ENCODE results near the gene PDE4D.
A peak's percentile ranks its signal among the peaks of the same experiment; 100 is the strongest.
"Not testable (repeated sequence)": the region's sequence is repeated elsewhere in the genome, so short reads cannot be mapped to it uniquely, and the experiment has no call there.

Gene PDE4D

DNA sequence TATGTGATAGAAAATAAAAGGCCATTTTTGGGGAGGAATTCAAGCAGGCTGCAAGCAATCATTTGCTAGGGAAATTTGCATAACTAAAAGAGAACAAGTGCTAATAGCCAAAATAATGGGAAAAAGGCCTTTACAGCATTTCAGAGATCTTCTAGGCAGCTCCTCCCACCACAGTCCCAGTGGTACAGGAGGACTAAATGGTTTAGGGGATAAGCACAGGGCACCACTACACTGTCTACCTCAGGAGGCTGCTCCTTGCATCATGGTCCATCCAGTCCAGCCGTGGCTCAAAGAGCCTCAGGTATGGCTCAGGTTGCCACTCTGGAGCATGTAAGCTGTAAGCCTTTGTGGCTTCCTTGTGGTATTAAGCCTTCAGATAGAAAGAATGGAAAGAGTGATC is 485.6 kb downstream of the PDE4D start:
- H3K9me3 Mint-ChIP-seq: no peaks in the 10 kb centered on the region
- no peaks in the 10 kb centered on the region for H3K27me3 Mint-ChIP-seq (ENCODE audit: low read depth)
- H3K4me3 Mint-ChIP-seq: no peak overlapping the region
- no peaks in the 10 kb centered on the region for H3K36me3 Mint-ChIP-seq (ENCODE audit: low read depth)
- no peaks in the 10 kb centered on the region for H3K4me1 Mint-ChIP-seq (ENCODE audit: low read depth)
- H3K27ac Mint-ChIP-seq: no peak overlapping the region

DNA sequence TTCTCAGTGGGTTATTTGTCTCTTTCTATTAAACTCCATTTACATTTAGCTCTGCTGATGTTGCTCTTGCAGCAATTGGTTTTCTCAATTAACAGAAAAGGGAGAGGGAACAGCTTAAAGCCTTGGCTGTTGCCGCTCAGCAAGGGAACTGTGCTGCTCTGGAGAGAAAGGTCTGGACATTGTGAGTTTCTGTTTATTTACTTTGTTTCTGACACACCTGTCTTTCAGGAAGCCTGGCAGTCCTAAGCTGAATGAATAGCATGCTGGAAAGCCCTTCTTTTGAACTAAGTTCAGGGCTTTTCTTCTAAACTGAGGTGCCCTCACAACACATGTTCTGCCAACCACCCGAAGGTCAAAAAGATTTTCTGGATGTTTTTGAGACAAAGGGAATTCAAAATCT is 491.9 kb downstream of the PDE4D start:
- Mint-ChIP-seq H3K36me3 (ENCODE audit: low read depth) (no peaks in the 10 kb centered on the region), H3K27ac (no peak overlapping the region), H3K9me3 (no peaks in the 10 kb centered on the region), H3K4me1 (ENCODE audit: low read depth) (no peaks in the 10 kb centered on the region), H3K27me3 (ENCODE audit: low read depth) (peaks cover 4% of the 10 kb centered on the region), H3K4me3 (no peak overlapping the region)

DNA sequence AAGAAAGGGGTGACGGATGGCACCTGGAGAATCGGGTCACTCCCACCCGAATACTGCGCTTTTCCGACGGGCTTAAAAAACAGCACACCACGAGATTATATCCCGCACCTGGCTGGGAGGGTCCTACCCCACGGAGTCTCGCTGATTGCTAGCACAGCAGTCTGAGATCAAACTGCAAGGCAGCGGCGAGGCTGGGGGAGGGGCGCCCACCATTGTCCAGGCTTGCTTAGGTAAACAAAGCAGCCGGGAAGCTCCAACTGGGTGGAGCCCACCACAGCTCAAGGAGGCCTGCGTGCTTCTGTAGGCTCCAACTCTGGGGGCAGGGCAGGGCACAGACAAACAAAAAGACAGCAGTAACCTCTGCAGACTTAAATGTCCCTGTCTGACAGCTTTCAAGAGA is 498.6 kb downstream of the PDE4D start:
- H3K9me3 Mint-ChIP-seq; H3K4me1 Mint-ChIP-seq (ENCODE audit: low read depth); H3K36me3 Mint-ChIP-seq (ENCODE audit: low read depth); H3K27ac Mint-ChIP-seq; H3K4me3 Mint-ChIP-seq; H3K27me3 Mint-ChIP-seq (ENCODE audit: low read depth): not testable (repeated sequence)

DNA sequence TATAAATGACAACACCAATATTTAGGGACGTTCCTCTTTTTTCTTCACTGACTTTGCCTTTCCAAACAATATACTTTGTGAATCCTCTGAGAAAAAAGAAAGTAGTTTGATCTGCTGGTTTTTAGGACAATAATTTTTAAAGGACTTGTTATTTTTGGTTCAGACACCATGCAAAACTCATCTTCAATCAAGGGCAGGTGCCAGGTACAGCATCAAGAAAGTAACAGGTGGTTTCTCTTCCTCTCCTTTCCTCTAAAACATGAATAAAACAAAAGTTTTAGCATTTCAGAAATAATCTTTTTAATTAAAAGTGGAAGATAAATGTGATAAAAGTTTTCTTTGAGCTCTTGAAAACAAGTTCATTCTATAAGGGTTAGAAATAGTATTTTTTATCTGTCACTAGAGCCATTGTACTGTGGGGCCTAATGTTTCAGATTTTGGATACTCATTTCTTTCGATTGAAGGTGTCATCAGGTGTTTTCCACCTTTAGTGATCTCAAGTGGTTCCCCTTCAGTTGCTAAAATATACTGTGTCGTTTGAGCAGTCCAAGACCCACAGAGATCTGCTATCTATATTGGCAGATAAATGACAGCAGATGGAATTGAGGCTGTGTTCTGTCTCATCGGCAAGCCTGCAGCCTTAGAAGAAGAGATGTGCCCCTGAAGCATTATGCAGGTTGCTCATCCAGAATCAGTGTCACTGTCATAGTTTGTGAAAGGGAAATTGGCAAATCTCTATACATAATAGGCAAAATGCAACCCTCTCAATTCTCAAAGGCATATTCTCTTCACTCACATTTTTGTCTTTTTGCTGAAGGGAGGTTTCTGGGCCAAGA is 499.7 kb downstream of the PDE4D start:
- Mint-ChIP-seq H3K4me1 (ENCODE audit: low read depth) (no peaks in the 10 kb centered on the region), H3K36me3 (ENCODE audit: low read depth) (no peaks in the 10 kb centered on the region), H3K9me3 (no peaks in the 10 kb centered on the region), H3K27ac (no peak overlapping the region), H3K4me3 (no peak overlapping the region), H3K27me3 (ENCODE audit: low read depth) (peaks cover 4% of the 10 kb centered on the region)

DNA sequence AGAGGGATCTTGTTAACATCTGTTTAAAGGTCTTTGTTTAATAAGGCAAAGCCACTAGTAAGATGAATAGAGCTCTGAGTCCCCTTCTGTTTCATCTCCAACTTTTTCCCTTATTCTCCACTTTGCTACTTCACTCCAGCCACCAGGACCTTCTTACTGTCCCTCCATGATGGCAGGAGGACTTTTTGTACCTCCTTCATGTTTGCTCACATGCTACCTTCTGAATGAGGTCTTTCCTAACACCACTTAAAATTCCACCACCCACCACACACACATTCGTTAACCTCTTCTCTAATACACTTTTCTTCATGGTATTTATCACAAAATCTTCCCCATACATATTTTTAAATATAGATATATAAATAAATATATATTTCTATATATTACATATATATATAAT is 501.9 kb downstream of the PDE4D start:
- H3K27me3 Mint-ChIP-seq (ENCODE audit: low read depth): peaks cover 10% of the 10 kb centered on the region
- H3K27ac Mint-ChIP-seq: no peak overlapping the region
- H3K4me3 Mint-ChIP-seq: no peak overlapping the region
- H3K4me1 Mint-ChIP-seq (ENCODE audit: low read depth): no peaks in the 10 kb centered on the region
- H3K36me3 Mint-ChIP-seq (ENCODE audit: low read depth): no peaks in the 10 kb centered on the region
- no peaks in the 10 kb centered on the region for H3K9me3 Mint-ChIP-seq

DNA sequence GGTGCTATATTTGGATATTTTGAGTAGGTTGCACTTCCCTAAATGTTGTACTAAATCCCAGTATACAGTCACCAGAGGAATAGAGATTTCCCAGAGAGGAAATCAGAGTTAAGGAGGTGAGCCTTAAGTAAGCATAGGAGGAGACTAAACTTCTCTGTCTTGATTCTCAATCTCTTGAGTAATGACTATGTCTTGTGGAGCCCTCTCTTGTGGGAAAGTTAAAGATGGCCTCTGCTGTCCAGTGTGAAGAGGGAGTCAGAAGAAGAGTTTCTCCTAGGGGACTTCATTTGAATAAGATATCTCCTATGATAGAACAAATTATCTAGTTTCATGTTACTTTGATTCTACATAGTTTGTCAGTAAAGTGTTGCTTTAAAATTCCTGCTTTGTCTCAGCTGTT is 502.5 kb downstream of the PDE4D start:
- Mint-ChIP-seq H3K27ac (no peak overlapping the region), H3K36me3 (ENCODE audit: low read depth) (no peaks in the 10 kb centered on the region), H3K4me1 (ENCODE audit: low read depth) (no peaks in the 10 kb centered on the region), H3K27me3 (ENCODE audit: low read depth) (peaks cover 13% of the 10 kb centered on the region), H3K9me3 (no peaks in the 10 kb centered on the region), H3K4me3 (no peak overlapping the region)

DNA sequence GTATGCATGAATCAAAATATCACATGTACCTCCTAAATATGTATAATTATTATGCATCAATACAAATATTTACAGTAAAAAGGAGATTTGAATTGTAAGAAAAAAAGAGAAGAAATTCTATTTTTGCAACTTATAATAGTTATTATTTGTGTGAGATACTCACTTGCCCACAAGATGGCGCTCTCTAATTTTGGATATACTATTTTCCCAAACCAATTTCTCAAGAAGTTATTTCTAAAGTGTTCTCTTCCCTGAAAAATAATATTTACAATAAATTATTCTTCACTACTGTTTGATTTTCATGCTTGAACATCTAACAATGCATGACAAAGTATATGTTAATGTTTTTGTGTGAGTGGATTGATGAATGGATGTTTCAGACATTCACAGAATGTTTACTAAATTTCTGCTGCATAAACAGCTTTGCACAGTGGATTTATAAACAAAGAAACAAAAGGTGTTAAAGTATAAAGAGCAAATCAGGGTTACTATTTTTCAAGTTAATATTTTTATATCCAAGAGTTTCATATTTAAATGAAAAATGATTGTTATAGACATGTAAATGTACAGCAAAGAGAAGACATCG is 503.4 kb downstream of the PDE4D start:
- Mint-ChIP-seq H3K4me1 (ENCODE audit: low read depth) (no peaks in the 10 kb centered on the region), H3K4me3 (no peak overlapping the region), H3K27me3 (ENCODE audit: low read depth) (peaks cover 13% of the 10 kb centered on the region), H3K9me3 (no peaks in the 10 kb centered on the region), H3K27ac (no peak overlapping the region), H3K36me3 (ENCODE audit: low read depth) (no peaks in the 10 kb centered on the region)

DNA sequence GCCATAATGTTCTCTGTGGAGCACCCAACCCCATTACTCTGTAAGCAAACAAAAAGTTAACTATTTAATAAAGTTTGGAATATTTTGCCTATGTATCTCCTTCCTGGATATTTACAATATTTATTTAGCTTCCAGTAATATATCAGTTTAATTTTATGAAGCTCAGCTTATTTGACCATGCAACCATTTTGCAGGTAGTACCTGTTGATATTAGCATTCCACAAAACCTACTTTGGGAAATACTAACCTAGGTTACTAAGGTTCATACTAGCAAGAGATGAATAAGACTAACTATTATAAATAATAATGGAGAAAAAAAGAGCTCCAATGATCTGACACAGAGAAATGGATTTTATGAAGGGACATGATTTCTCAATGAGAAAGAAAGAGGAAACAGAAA is 506.4 kb downstream of the PDE4D start:
- H3K27ac Mint-ChIP-seq: no peak overlapping the region
- no peaks in the 10 kb centered on the region for H3K36me3 Mint-ChIP-seq (ENCODE audit: low read depth)
- H3K9me3 Mint-ChIP-seq: no peaks in the 10 kb centered on the region
- H3K4me1 Mint-ChIP-seq (ENCODE audit: low read depth): no peaks in the 10 kb centered on the region
- H3K4me3 Mint-ChIP-seq: no peak overlapping the region
- H3K27me3 Mint-ChIP-seq (ENCODE audit: low read depth): peaks cover 13% of the 10 kb centered on the region

DNA sequence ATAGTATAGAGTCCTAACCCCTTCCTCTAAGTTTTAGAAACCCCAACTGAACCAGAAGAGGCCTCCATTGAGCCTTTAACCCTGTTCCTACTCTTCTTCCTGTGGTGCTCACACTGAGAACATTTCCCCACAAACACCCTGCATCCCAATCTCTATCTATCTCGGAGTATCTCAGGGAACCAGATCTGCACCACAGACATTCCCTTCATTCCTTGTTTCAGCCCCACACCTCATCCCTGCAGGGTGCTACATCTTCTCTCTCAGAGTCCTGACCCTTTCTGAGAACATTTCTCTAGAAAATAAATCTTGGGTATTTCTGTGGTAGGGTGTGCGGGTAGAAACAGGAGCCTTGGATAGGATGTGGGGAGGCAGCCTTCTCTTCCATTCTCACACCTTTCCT is 507.8 kb downstream of the PDE4D start:
- H3K9me3 Mint-ChIP-seq: no peaks in the 10 kb centered on the region
- H3K4me1 Mint-ChIP-seq (ENCODE audit: low read depth): no peaks in the 10 kb centered on the region
- no peak overlapping the region for H3K4me3 Mint-ChIP-seq
- H3K27me3 Mint-ChIP-seq (ENCODE audit: low read depth): peaks cover 17% of the 10 kb centered on the region
- no peaks in the 10 kb centered on the region for H3K36me3 Mint-ChIP-seq (ENCODE audit: low read depth)
- H3K27ac Mint-ChIP-seq: no peak overlapping the region

DNA sequence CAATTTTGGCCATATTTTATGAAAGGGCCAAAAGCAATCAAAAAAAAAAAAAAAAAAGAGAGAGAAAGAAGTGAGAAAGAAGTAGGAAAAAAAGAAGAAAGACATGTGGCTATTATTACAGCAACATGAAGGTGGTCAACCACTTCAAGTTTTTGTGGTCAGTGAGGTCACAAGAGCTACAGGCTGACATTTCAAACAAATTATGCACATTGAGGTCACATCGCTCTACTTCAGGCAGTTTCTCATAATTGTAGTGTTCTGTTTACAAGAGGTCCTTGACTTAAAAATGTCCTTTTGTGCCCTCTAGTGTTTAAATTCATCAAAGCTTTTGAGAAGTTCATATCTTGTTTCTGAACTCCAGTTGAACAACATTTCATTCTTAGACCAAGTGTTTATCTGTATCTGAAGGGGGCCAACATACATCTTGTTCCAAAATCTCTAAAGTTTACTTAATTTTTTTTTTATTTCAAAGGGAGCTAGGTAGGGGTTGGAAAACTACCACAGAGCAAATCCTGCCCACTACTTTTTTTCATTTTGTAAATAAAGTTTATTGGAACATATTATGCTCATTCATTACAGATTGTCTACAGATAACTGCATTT is 513.1 kb downstream of the PDE4D start:
- Mint-ChIP-seq H3K4me3 (no peak overlapping the region), H3K36me3 (ENCODE audit: low read depth) (no peaks in the 10 kb centered on the region), H3K9me3 (no peaks in the 10 kb centered on the region), H3K27me3 (ENCODE audit: low read depth) (peaks cover 17% of the 10 kb centered on the region), H3K4me1 (ENCODE audit: low read depth) (no peaks in the 10 kb centered on the region), H3K27ac (peak overlapping the region; percentile 33)

DNA sequence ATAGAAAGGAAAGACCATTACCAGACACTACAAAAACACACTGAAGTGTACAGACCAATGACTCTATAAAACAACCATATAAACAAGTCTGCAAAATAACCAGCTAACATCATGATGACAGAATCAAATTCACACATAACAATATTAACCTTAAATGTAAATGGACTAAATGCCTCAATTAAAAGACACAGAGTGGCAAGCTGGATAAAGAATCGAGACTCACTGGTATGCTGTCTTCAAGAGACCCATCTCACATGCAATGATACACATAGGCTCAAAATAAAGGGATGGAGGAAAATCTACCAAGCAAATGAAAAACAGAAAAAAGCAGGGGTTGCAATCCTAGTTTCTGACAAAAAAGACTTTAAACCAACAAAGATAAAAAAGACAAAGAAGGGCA is 519.5 kb downstream of the PDE4D start:
- H3K4me1 Mint-ChIP-seq (ENCODE audit: low read depth); H3K27ac Mint-ChIP-seq; H3K36me3 Mint-ChIP-seq (ENCODE audit: low read depth); H3K4me3 Mint-ChIP-seq: not testable (repeated sequence)
- Mint-ChIP-seq H3K9me3 (peaks cover 12% of the 10 kb centered on the region), H3K27me3 (ENCODE audit: low read depth) (peaks cover 29% of the 10 kb centered on the region)

DNA sequence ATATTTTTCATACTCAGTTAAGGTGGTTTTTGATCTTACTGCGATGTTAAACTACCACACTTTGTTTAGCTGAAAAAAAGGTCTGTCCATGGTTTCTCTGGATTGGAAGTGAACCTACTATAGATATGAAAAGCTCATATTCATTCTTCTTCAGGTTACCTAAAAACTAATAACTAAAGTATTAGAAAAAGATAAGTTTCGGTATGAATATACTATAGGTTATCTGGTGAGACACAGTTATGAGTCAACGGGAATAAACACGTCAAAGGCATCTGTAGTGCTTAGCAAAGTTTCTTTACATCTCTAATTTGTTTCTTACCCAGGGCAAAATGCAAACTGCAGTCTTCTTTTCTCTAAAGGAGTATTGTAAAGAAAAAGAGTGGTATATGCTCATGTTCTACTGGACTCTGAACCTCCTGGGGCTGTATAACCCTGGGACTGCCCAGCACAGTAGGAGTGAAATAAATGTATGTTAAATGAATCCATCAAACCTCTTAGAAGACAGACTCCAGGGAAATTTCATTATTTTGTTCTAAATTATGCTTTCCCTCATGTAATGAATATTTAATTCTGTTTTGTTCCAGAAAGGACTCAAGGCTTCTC is 521.9 kb downstream of the PDE4D start:
- no peak overlapping the region for H3K4me3 Mint-ChIP-seq
- no peaks in the 10 kb centered on the region for H3K36me3 Mint-ChIP-seq (ENCODE audit: low read depth)
- peaks cover 23% of the 10 kb centered on the region for H3K27me3 Mint-ChIP-seq (ENCODE audit: low read depth)
- peaks cover 12% of the 10 kb centered on the region for H3K9me3 Mint-ChIP-seq
- H3K4me1 Mint-ChIP-seq (ENCODE audit: low read depth): no peaks in the 10 kb centered on the region
- H3K27ac Mint-ChIP-seq: no peak overlapping the region

DNA sequence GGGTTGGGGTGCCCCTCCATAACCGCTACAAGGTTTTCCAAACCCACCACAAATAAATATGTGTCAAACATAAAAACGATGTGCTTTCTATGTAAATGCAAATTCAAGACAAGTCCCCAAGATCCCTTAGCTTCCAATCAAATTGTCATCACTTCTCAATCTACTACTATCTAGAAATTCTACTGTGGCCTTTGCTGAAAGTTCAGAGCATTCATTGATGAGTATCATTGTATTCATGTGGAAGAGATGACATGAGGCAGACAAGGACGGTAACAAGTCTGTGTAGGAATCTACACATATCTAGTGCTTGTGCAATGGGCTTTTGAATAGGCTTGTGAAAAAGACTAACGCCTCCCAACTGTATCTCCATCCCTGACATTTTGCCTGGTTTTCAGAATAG is 524.6 kb downstream of the PDE4D start:
- peaks cover 5% of the 10 kb centered on the region for H3K9me3 Mint-ChIP-seq
- peaks cover 25% of the 10 kb centered on the region for H3K27me3 Mint-ChIP-seq (ENCODE audit: low read depth)
- no peak overlapping the region for H3K4me3 Mint-ChIP-seq
- no peaks in the 10 kb centered on the region for H3K4me1 Mint-ChIP-seq (ENCODE audit: low read depth)
- H3K27ac Mint-ChIP-seq: no peak overlapping the region
- no peaks in the 10 kb centered on the region for H3K36me3 Mint-ChIP-seq (ENCODE audit: low read depth)

DNA sequence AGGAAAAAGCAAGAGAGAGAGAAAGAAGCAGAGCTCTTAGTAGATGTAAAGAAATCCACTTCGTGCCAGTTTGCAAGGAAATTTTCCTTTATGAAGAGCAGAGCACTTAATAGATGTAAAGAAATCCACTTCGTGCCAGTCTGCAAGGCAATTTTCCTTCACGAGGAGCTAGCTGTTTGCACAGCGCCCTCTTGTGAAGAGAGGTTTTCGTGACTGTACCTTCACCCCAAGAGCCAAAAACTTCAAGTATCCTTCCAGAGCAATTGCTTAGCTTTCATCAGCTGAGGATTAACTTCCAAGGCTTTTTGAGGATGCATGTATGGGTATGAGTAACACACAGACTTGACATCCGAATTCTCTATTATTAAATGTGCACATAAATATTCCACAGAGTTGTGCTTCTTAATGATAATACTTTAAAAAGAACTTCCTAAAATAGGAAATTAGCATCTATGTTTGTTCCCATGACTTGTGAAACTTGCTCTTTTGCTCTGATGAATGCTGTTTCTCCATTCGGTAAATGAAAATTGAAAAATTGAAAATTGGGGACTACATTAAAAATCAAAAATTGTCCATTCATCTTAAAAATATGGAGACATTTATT is 525.6 kb downstream of the PDE4D start:
- no peaks in the 10 kb centered on the region for H3K4me1 Mint-ChIP-seq (ENCODE audit: low read depth)
- H3K27me3 Mint-ChIP-seq (ENCODE audit: low read depth): peaks cover 32% of the 10 kb centered on the region
- no peaks in the 10 kb centered on the region for H3K36me3 Mint-ChIP-seq (ENCODE audit: low read depth)
- H3K4me3 Mint-ChIP-seq: no peak overlapping the region
- no peaks in the 10 kb centered on the region for H3K9me3 Mint-ChIP-seq
- no peak overlapping the region for H3K27ac Mint-ChIP-seq

DNA sequence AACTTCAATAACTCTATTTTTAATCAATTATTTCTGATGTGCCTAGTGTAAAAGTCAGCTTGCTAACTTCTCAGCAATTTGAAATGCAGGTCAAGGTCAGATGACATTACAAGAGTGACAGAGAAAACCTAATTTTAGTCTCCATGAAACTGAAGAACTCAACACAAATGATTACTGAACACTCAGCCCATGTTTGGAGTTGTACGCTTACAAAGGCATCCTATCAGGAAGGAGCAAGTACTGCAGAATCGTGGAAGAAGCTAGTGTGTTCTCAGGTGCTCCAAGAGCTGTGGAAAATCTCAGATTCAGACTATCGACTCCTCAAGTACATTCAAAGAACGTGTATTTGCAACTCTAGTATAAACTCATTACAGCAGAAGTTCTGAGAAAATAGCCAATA is 526.7 kb downstream of the PDE4D start:
- Mint-ChIP-seq H3K36me3 (ENCODE audit: low read depth) (no peaks in the 10 kb centered on the region), H3K9me3 (no peaks in the 10 kb centered on the region), H3K4me1 (ENCODE audit: low read depth) (no peaks in the 10 kb centered on the region), H3K4me3 (no peak overlapping the region), H3K27ac (no peak overlapping the region), H3K27me3 (ENCODE audit: low read depth) (peaks cover 39% of the 10 kb centered on the region)

Measured in T-helper 1 cell treated with Interleukin-12 subunit alpha and Interleukin-12 subunit beta and Interleukin-4 antibody, amounts not matched to agents 30 μg/mL and 1 μg/mL, for 36 hours (primary cell).